H9 (cell line): ENCODE results near the gene EDN1. TPM values are rescaled to one million over a fixed set of nuclear protein-coding genes. Genes with fewer than 3 reads are reported as not detected.

ENCODE experiments used
- DNase-seq: peaks from one replicate; pipeline ENCODE4 v3.0.0-alpha.2; 2017
- H2AFZ ChIP-seq: one replicate; pipeline ENCODE4 v1.6.1; 2013; ENCODE audit warnings: mild to moderate bottlenecking, low read length, control low read depth, moderate library complexity
- H2AK5ac ChIP-seq: 2 replicates; pipeline ENCODE4 v1.6.1; 2013; ENCODE audit warnings: low read length, control low read depth, mixed read lengths; ENCODE audit not compliant: insufficient read length
- H2BK120ac ChIP-seq: one replicate; pipeline ENCODE4 v1.6.1; 2013; ENCODE audit warnings: low read depth, mild to moderate bottlenecking, low read length, control low read depth, inconsistent platforms; ENCODE audit not compliant: poor library complexity, severe bottlenecking
- H2BK12ac ChIP-seq: 2 replicates; pipeline ENCODE4 v1.6.1; 2013; ENCODE audit warnings: low read length, control low read depth, mixed read lengths, low read depth; ENCODE audit not compliant: insufficient read length
- H2BK15ac ChIP-seq: 2 replicates; pipeline ENCODE4 v1.6.1; 2013; ENCODE audit warnings: low read depth, low read length, control low read depth
- H2BK20ac ChIP-seq: one replicate; pipeline ENCODE4 v1.6.1; 2013; ENCODE audit warnings: low read depth, mild to moderate bottlenecking, low read length, control low read depth, inconsistent platforms; ENCODE audit not compliant: poor library complexity, severe bottlenecking
- H2BK5ac ChIP-seq: 2 replicates; pipeline ENCODE4 v1.6.1; 2013; ENCODE audit warnings: low read length, control low read depth, mixed read lengths; ENCODE audit not compliant: insufficient read length
- H3K14ac ChIP-seq: 2 replicates; pipeline ENCODE4 v1.6.1; 2013; ENCODE audit warnings: low read length, control low read depth; ENCODE audit not compliant: insufficient read depth
- H3K18ac ChIP-seq: 2 replicates; pipeline ENCODE4 v1.6.1; 2013; ENCODE audit warnings: low read depth, mild to moderate bottlenecking, mixed read lengths, low read length, control low read depth; ENCODE audit not compliant: insufficient read length
- H3K23ac ChIP-seq: 2 replicates; pipeline ENCODE4 v1.6.1; 2013; ENCODE audit warnings: low read length, control low read depth, mixed read lengths, low read depth; ENCODE audit not compliant: insufficient read length
- H3K23me2 ChIP-seq: 2 replicates; pipeline ENCODE4 v1.6.1; 2013; ENCODE audit warnings: low read depth, mild to moderate bottlenecking, mixed read lengths, low read length, control low read depth; ENCODE audit not compliant: insufficient read length, poor library complexity, severe bottlenecking
- H3K27ac ChIP-seq: 2 replicates; pipeline ENCODE4 v1.5.1; 2013; ENCODE audit warnings: low read length, control low read depth, mixed read lengths, low read depth; ENCODE audit not compliant: insufficient read length
- H3K27me3 ChIP-seq: 2 replicates; pipeline ENCODE4 v1.6.1; 2013; ENCODE audit warnings: low read length, control low read depth, inconsistent platforms; ENCODE audit not compliant: insufficient read depth
- H3K4ac ChIP-seq: 2 replicates; pipeline ENCODE4 v1.6.1; 2013; ENCODE audit warnings: low read depth, mild to moderate bottlenecking, control low read depth, inconsistent platforms, low read length, moderate library complexity
- H3K4me1 ChIP-seq: 2 replicates; pipeline ENCODE4 v1.6.1; 2013; ENCODE audit warnings: low read length, control low read depth, inconsistent platforms; ENCODE audit not compliant: insufficient read depth
- H3K4me2 ChIP-seq: 2 replicates; pipeline ENCODE4 v1.6.1; 2013; ENCODE audit warnings: low read length, control low read depth, mixed read lengths; ENCODE audit not compliant: insufficient read length, insufficient read depth
- H3K56ac ChIP-seq: 2 replicates; pipeline ENCODE4 v1.6.1; 2013; ENCODE audit warnings: low read depth, mild to moderate bottlenecking, mixed read lengths, low read length, control low read depth; ENCODE audit not compliant: insufficient read length
- H3K79me1 ChIP-seq: 2 replicates; pipeline ENCODE4 v1.6.1; 2013; ENCODE audit warnings: low read depth, mild to moderate bottlenecking, moderate library complexity, low read length, control low read depth, inconsistent platforms; ENCODE audit not compliant: insufficient read depth, poor library complexity, severe bottlenecking
- H3K79me2 ChIP-seq: 2 replicates; pipeline ENCODE4 v1.6.1; 2013; ENCODE audit warnings: low read length, control low read depth, inconsistent platforms; ENCODE audit not compliant: insufficient read depth
- H3K9ac ChIP-seq: 2 replicates; pipeline ENCODE4 v1.6.1; 2013; ENCODE audit warnings: low read length, control low read depth, mixed read lengths; ENCODE audit not compliant: insufficient read length; ENCODE audit errors: extremely low read depth
- H3K9me3 ChIP-seq: one replicate; pipeline ENCODE4 v1.6.1; 2013; ENCODE audit warnings: low read depth, low read length, inconsistent platforms; ENCODE audit not compliant: control insufficient read depth
- H3T11ph ChIP-seq: one replicate; pipeline ENCODE4 v1.6.1; 2013; ENCODE audit warnings: mild to moderate bottlenecking, low read length, control low read depth, inconsistent platforms
- H4K20me1 ChIP-seq: one replicate; pipeline ENCODE4 v1.6.1; 2013; ENCODE audit not compliant: control insufficient read depth, insufficient read length, insufficient read depth
- H4K5ac ChIP-seq: 2 replicates; pipeline ENCODE4 v1.6.1; 2013; ENCODE audit warnings: low read depth, mild to moderate bottlenecking, mixed read lengths, low read length, control low read depth; ENCODE audit not compliant: insufficient read length
- H4K8ac ChIP-seq: replicated peaks from 2 replicates; pipeline ENCODE4 v1.6.1; 2013; ENCODE audit warnings: low read length, control low read depth, mixed read lengths, low read depth; ENCODE audit not compliant: insufficient read length
- H4K91ac ChIP-seq: 2 replicates; pipeline ENCODE4 v1.6.1; 2013; ENCODE audit warnings: low read depth, mild to moderate bottlenecking, moderate library complexity, mixed read lengths, low read length, control low read depth; ENCODE audit not compliant: insufficient read length
- H3K27ac Mint-ChIP-seq, 3 experiments: 2 replicates in 2 of 3; 3 replicates in 1 of 3; pipeline ENCODE4 v1.8.0; 2020 to 2021; ENCODE audit warnings: mixed read lengths in 3 of 3, mild to moderate bottlenecking in 1 of 3, moderate library complexity in 1 of 3
- H3K27me3 Mint-ChIP-seq: 2 replicates; pipeline ENCODE4 v1.8.0; 2021; ENCODE audit warnings: low read depth, mild to moderate bottlenecking, moderate library complexity, mixed read lengths
- H3K36me3 Mint-ChIP-seq, 3 experiments: 2 replicates in 2 of 3; 3 replicates in 1 of 3; pipeline ENCODE4 v1.8.0; 2020 to 2021; ENCODE audit warnings: low read depth in 3 of 3, mixed read lengths in 3 of 3; ENCODE audit not compliant: insufficient read depth in 1 of 3
- H3K4me1 Mint-ChIP-seq, 2 experiments: 2 replicates each; pipeline ENCODE4 v1.8.0; 2020; ENCODE audit warnings: mixed read lengths in 2 of 2
- H3K4me3 Mint-ChIP-seq, 2 experiments: 2 replicates in 1 of 2; 3 replicates in 1 of 2; pipeline ENCODE4 v1.8.0; 2020 to 2021; ENCODE audit warnings: mild to moderate bottlenecking in 2 of 2, mixed read lengths in 2 of 2, moderate library complexity in 1 of 2
- H3K9me3 Mint-ChIP-seq, 2 experiments: 2 replicates in 1 of 2; 3 replicates in 1 of 2; pipeline ENCODE4 v1.8.0; 2020; ENCODE audit warnings: mild to moderate bottlenecking in 2 of 2, mixed read lengths in 2 of 2, moderate library complexity in 1 of 2
- total RNA-seq: library from RNA; stranded (reverse); gene quantifications from 2 replicates; pipeline ENCODE4 v1.2.1, GENCODE V29; 2021
- TF ChIP-seq, protein P1 (sequence below): fragments of 200-600 bp; sonication (generic); conservative IDR thresholded peaks from 3 replicates; pipeline ENCODE4 v1.8.0; 2021; ENCODE audit warnings: antibody characterized with exemption, mild to moderate bottlenecking

The EDN1 gene
- total RNA-seq, 1 experiment from 2014 or later = 2.1 TPM

DNA sequence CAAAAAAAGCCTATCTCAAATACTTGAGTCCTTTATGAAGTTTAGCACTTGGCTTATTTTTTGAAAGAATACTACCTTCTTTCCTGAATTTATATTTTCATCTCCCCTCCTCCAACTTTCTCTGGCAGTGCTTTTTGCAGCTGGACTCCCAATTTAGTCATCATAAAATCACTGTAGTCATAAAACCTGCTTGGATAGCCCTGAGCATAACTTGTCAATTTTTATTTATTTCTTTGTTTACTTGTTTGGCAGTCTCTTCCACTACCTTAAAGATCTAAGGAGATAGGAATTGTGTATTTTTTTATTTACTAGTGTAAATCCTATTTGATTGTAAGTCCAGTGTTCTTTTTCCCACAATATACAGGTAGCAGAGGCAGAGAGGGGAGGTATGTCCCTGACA is 11.2 kb upstream of the EDN1 start:
- no peak for DNase-seq
- Histone ChIP-seq H3K4me1 (no peaks in the 10 kb centered on the region), H3K14ac (no peak overlapping the region), H4K8ac (no peak overlapping the region), H2AK5ac (no peak overlapping the region), H3K23ac (no peak overlapping the region), H3K9ac (no peak overlapping the region), H2AFZ (no peak overlapping the region), H3K27me3 (no peaks in the 10 kb centered on the region), H4K91ac (no peak overlapping the region), H3K27ac (no peak overlapping the region), H2BK12ac (no peak overlapping the region), H3T11ph (no peak overlapping the region), H3K4ac (no peak overlapping the region), H2BK20ac (no peak overlapping the region), H2BK15ac (no peak overlapping the region), H3K79me2 (no peaks in the 10 kb centered on the region), H3K4me2 (no peak overlapping the region), H3K23me2 (no peaks in the 10 kb centered on the region), H3K18ac (no peak overlapping the region), H3K56ac (no peak overlapping the region), H4K5ac (no peak overlapping the region), H2BK120ac (no peak overlapping the region), H3K9me3 (no peaks in the 10 kb centered on the region), H3K79me1 (no peaks in the 10 kb centered on the region), H2BK5ac (no peak overlapping the region), H4K20me1 (no peaks in the 10 kb centered on the region)
- no peaks in the 10 kb centered on the region for H3K36me3 Mint-ChIP-seq
- no peaks in the 10 kb centered on the region; a peak in 1 of 5 replicates for H3K9me3 Mint-ChIP-seq
- TF ChIP-seq, protein P1, sequence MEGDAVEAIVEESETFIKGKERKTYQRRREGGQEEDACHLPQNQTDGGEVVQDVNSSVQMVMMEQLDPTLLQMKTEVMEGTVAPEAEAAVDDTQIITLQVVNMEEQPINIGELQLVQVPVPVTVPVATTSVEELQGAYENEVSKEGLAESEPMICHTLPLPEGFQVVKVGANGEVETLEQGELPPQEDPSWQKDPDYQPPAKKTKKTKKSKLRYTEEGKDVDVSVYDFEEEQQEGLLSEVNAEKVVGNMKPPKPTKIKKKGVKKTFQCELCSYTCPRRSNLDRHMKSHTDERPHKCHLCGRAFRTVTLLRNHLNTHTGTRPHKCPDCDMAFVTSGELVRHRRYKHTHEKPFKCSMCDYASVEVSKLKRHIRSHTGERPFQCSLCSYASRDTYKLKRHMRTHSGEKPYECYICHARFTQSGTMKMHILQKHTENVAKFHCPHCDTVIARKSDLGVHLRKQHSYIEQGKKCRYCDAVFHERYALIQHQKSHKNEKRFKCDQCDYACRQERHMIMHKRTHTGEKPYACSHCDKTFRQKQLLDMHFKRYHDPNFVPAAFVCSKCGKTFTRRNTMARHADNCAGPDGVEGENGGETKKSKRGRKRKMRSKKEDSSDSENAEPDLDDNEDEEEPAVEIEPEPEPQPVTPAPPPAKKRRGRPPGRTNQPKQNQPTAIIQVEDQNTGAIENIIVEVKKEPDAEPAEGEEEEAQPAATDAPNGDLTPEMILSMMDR = no peak
- no peaks in the 10 kb centered on the region for H3K4me1 Mint-ChIP-seq
- no peaks in the 10 kb centered on the region; the same call in 1 of the 2 replicates for H3K27me3 Mint-ChIP-seq
- H3K27ac Mint-ChIP-seq = no peak overlapping the region
- no peak overlapping the region for H3K4me3 Mint-ChIP-seq
